ENCODE data around the gene ETFRF1. TPM values are rescaled to one million over a fixed set of nuclear protein-coding genes. Genes with fewer than 3 reads are reported as not detected.

ETFRF1 gene
- total RNA-seq, 3 donors from 2014 or later = 13.7 to 26.4 (median 19.6) TPM

- no peaks in the 10 kb centered on the region for H3K9me3 ChIP-seq
- ATAC-seq = no peak
- H3K4me3 ChIP-seq = no peak overlapping the region
- intact Hi-C loops (cut with DNase I, micrococcal nuclease) = no loop called here
- DNase-seq = no peak
- peaks cover 4% of the 10 kb centered on the region for H3K4me1 ChIP-seq (ENCODE audit: low read depth)
- no peaks in the 10 kb centered on the region for H3K36me3 ChIP-seq (ENCODE audit: low read depth)
- TF ChIP-seq, protein P1, sequence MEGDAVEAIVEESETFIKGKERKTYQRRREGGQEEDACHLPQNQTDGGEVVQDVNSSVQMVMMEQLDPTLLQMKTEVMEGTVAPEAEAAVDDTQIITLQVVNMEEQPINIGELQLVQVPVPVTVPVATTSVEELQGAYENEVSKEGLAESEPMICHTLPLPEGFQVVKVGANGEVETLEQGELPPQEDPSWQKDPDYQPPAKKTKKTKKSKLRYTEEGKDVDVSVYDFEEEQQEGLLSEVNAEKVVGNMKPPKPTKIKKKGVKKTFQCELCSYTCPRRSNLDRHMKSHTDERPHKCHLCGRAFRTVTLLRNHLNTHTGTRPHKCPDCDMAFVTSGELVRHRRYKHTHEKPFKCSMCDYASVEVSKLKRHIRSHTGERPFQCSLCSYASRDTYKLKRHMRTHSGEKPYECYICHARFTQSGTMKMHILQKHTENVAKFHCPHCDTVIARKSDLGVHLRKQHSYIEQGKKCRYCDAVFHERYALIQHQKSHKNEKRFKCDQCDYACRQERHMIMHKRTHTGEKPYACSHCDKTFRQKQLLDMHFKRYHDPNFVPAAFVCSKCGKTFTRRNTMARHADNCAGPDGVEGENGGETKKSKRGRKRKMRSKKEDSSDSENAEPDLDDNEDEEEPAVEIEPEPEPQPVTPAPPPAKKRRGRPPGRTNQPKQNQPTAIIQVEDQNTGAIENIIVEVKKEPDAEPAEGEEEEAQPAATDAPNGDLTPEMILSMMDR (IDR thresholded peaks at IDR 0.05) = no peak
Observed at GRCh38 chr12:25197608-25198007, 2.6 kb downstream of the ETFRF1 start.

- H3K4me3 ChIP-seq = no peak overlapping the region
- ATAC-seq = no peak
- TF ChIP-seq, protein P1 (IDR thresholded peaks at IDR 0.05) = no peak
Observed at GRCh38 chr12:25200703-25201102, 5.7 kb downstream of the ETFRF1 start.

GRCh38 chr12:25202137-25202536 lies 7.1 kb downstream of the ETFRF1 start:
- Histone ChIP-seq H3K4me1 (ENCODE audit: low read depth) (no peaks in the 10 kb centered on the region), H3K4me3 (no peak overlapping the region), H3K9me3 (no peaks in the 10 kb centered on the region), H3K36me3 (ENCODE audit: low read depth) (no peaks in the 10 kb centered on the region)
- TF ChIP-seq, protein P1 (IDR thresholded peaks at IDR 0.05) = no peak
- ATAC-seq (peak; percentile 29), DNase-seq (no peak)
- intact Hi-C loops (cut with DNase I, micrococcal nuclease) = no loop called here

More at GRCh38 chr12:25200703-25201102, 5.7 kb downstream of the ETFRF1 start:
- DNase-seq = no peak
- no peaks in the 10 kb centered on the region for H3K36me3 ChIP-seq (ENCODE audit: low read depth)
- H3K9me3 ChIP-seq = no peaks in the 10 kb centered on the region
- intact Hi-C loops (cut with DNase I, micrococcal nuclease) = no loop called here
- H3K4me1 ChIP-seq (ENCODE audit: low read depth) = no peaks in the 10 kb centered on the region

DNA sequence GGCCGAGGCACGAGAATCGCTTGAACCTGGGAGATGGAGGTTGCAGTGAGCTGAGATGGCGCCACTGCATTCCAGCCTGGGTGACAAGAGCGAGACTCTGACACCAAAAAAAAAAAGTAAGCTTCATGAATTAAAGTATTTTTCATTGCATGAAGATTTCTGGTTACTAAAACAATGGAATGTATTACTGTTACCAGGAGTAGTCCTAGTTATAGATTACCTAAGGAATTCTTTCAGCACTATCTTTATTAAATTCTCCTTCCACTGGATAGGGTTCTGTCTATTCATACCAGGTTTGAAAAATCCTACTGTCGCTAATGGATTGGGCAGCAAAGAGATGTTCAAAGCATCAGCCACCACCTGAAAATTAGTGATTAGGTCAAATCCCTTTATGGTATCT lies 12.4 kb downstream of the ETFRF1 start:
- H3K36me3 ChIP-seq (ENCODE audit: low read depth) = no peaks in the 10 kb centered on the region
- H3K4me3 ChIP-seq = no peak overlapping the region
- ATAC-seq = no peak
- no peaks in the 10 kb centered on the region for H3K9me3 ChIP-seq
- no peaks in the 10 kb centered on the region for H3K4me1 ChIP-seq (ENCODE audit: low read depth)
- TF ChIP-seq, protein P1 (IDR thresholded peaks at IDR 0.05) = no peak
- intact Hi-C loops (cut with DNase I, micrococcal nuclease) = no loop called here
- no peak for DNase-seq

DNA sequence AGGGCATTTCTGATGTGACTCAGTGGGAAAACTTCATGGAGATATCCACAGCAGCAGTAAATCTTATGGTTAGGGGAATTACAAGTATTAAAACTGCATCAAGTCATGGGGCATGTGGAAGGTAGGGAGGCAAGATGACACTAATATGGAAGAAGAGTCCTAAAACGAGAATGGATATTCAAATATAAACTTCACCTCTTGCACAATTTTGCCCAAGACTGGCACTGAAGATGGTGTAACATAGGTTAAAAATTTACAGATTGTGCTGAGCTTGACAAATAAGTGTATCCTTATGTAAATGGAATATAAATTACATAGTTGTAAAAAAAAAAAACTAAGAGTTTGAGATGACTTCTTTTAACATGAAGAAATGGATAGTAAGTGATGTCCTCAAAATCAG lies 12.8 kb downstream of the ETFRF1 start:
- Histone ChIP-seq H3K9me3 (no peaks in the 10 kb centered on the region), H3K36me3 (ENCODE audit: low read depth) (no peaks in the 10 kb centered on the region), H3K4me3 (no peak overlapping the region), H3K4me1 (ENCODE audit: low read depth) (no peaks in the 10 kb centered on the region)
- no peak for ATAC-seq
- DNase-seq = no peak
- intact Hi-C loops (cut with DNase I, micrococcal nuclease) = no loop called here
- TF ChIP-seq, protein P1 (IDR thresholded peaks at IDR 0.05) = no peak

DNA sequence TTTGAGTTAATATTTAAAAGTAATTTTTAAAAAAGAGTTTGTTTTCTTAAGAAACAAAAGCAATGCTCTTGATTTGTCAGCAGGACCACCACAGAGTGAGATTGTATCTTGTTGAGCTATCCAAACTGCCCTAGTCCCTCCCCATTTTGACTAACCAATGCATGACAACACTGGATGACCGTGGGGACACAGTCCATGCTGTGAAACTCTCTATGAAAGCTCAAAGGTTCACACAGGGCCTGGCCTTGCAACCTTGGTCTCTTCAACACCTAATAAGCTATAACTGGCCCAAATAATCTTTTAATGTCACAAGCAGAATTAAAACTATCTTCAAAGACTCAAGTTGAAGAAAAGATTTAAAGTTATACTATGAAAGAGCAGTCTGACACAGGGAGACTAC lies 13.5 kb downstream of the ETFRF1 start:
- ATAC-seq (peak; percentile 50), DNase-seq (no peak)
- Histone ChIP-seq H3K9me3 (no peaks in the 10 kb centered on the region), H3K4me3 (no peak overlapping the region), H3K4me1 (ENCODE audit: low read depth) (no peaks in the 10 kb centered on the region), H3K36me3 (ENCODE audit: low read depth) (no peaks in the 10 kb centered on the region)
- intact Hi-C loops (cut with DNase I, micrococcal nuclease) = no loop called here
- TF ChIP-seq, protein P1 (IDR thresholded peaks at IDR 0.05) = no peak

All from mucosa of descending colon (tissue), 3 donors.